Measurements from ENCODE around the gene VWA2.

VWA2 gene

GRCh38 chr10:114207349-114207748 lies 31.7 kb upstream of the VWA2 start:
- no peak overlapping the region for H3K4me3 ChIP-seq (ENCODE audit: low read depth, low read length)
- no peak for TF ChIP-seq CTCF (IDR thresholded peaks at IDR 0.05; ENCODE audit: insufficient read depth, low read depth, low read length, missing control alignments)
- DNase-seq (ENCODE audit: low read depth): peak; percentile 12

GRCh38 chr10:114208351-114208750 lies 30.7 kb upstream of the VWA2 start:
- TF ChIP-seq CTCF (IDR thresholded peaks at IDR 0.05; ENCODE audit: insufficient read depth, low read depth, low read length, missing control alignments): no peak
- H3K4me3 ChIP-seq (ENCODE audit: low read depth, low read length): no peak overlapping the region
- DNase-seq (ENCODE audit: low read depth): no peak

GRCh38 chr10:114212153-114212552 lies 26.9 kb upstream of the VWA2 start:
- no peak for DNase-seq (ENCODE audit: low read depth)
- no peak overlapping the region for H3K4me3 ChIP-seq (ENCODE audit: low read depth, low read length)
- TF ChIP-seq CTCF (IDR thresholded peaks at IDR 0.05; ENCODE audit: insufficient read depth, low read depth, low read length, missing control alignments): no peak

GRCh38 chr10:114215033-114215432 lies 24.0 kb upstream of the VWA2 start:
- TF ChIP-seq CTCF (IDR thresholded peaks at IDR 0.05; ENCODE audit: insufficient read depth, low read depth, low read length, missing control alignments): no peak
- no peak for DNase-seq (ENCODE audit: low read depth)
- no peak overlapping the region for H3K4me3 ChIP-seq (ENCODE audit: low read depth, low read length)

GRCh38 chr10:114220281-114220680 lies 18.8 kb upstream of the VWA2 start:
- no peak for TF ChIP-seq CTCF (IDR thresholded peaks at IDR 0.05; ENCODE audit: insufficient read depth, low read depth, low read length, missing control alignments)
- H3K4me3 ChIP-seq (ENCODE audit: low read depth, low read length): no peak overlapping the region
- no peak for DNase-seq (ENCODE audit: low read depth)

- no peak for DNase-seq (ENCODE audit: low read depth)
These were observed 17.8 kb upstream of the VWA2 start for GRCh38 chr10:114221235-114221634.

More at GRCh38 chr10:114221235-114221634, 17.8 kb upstream of the VWA2 start:
- no peak overlapping the region for H3K4me3 ChIP-seq (ENCODE audit: low read depth, low read length)
- no peak for TF ChIP-seq CTCF (IDR thresholded peaks at IDR 0.05; ENCODE audit: insufficient read depth, low read depth, low read length, missing control alignments)
